ENCODE measurements around the gene PPP3CA.
"Not testable (repeated sequence)": the region's sequence is repeated elsewhere in the genome, so short reads cannot be mapped to it uniquely, and the experiment has no call there.

The PPP3CA gene

GRCh38 chr4:101019313-101019712 lies 328.0 kb downstream of the PPP3CA start:
- no peak for DNase-seq (ENCODE audit: low read depth in 1 of 2, low spot score in 1 of 2)

GRCh38 chr4:101018836-101019235 lies 328.5 kb downstream of the PPP3CA start:
- DNase-seq (ENCODE audit: low read depth in 1 of 2, low spot score in 1 of 2): no peak

GRCh38 chr4:101014417-101014816 lies 332.9 kb downstream of the PPP3CA start:
- DNase-seq (ENCODE audit: low read depth in 1 of 2, low spot score in 1 of 2): no peak

- no peak for DNase-seq (ENCODE audit: low read depth in 1 of 2, low spot score in 1 of 2)
These were observed 336.3 kb downstream of the PPP3CA start for GRCh38 chr4:101010987-101011386.

GRCh38 chr4:101009471-101009870 lies 337.9 kb downstream of the PPP3CA start:
- no peak for DNase-seq (ENCODE audit: low read depth in 1 of 2, low spot score in 1 of 2)

GRCh38 chr4:101008503-101008902 lies 338.8 kb downstream of the PPP3CA start:
- DNase-seq (ENCODE audit: low read depth in 1 of 2, low spot score in 1 of 2): no peak

GRCh38 chr4:101005659-101006058 lies 341.7 kb downstream of the PPP3CA start:
- DNase-seq (ENCODE audit: low read depth in 1 of 2, low spot score in 1 of 2): no peak

GRCh38 chr4:101000496-101000895 lies 346.8 kb downstream of the PPP3CA start:
- DNase-seq (ENCODE audit: low read depth in 1 of 2, low spot score in 1 of 2): no peak

- no peak for DNase-seq (ENCODE audit: low read depth in 1 of 2, low spot score in 1 of 2)
These were observed 351.7 kb downstream of the PPP3CA start for GRCh38 chr4:100995671-100996070.

GRCh38 chr4:100995002-100995401 lies 352.3 kb downstream of the PPP3CA start:
- not testable (repeated sequence) for DNase-seq (ENCODE audit: low read depth in 1 of 2, low spot score in 1 of 2)

- DNase-seq (ENCODE audit: low read depth in 1 of 2, low spot score in 1 of 2): not testable (repeated sequence)
These were observed 355.8 kb downstream of the PPP3CA start for GRCh38 chr4:100991332-100992069.

GRCh38 chr4:100989401-100989800 lies 357.9 kb downstream of the PPP3CA start:
- no peak for DNase-seq (ENCODE audit: low read depth in 1 of 2, low spot score in 1 of 2)

GRCh38 chr4:100988876-100989275 lies 358.4 kb downstream of the PPP3CA start:
- DNase-seq (ENCODE audit: low read depth in 1 of 2, low spot score in 1 of 2): no peak

GRCh38 chr4:100986360-100986868 lies 360.9 kb downstream of the PPP3CA start:
- no peak for DNase-seq (ENCODE audit: low read depth in 1 of 2, low spot score in 1 of 2)

- no peak for DNase-seq (ENCODE audit: low read depth in 1 of 2, low spot score in 1 of 2)
These were observed 361.8 kb downstream of the PPP3CA start for GRCh38 chr4:100985576-100985975.

- DNase-seq (ENCODE audit: low read depth in 1 of 2, low spot score in 1 of 2): no peak
These were observed 362.4 kb downstream of the PPP3CA start for GRCh38 chr4:100984901-100985300.

- no peak for DNase-seq (ENCODE audit: low read depth in 1 of 2, low spot score in 1 of 2)
These were observed 363.9 kb downstream of the PPP3CA start for GRCh38 chr4:100983426-100983825.

GRCh38 chr4:100982345-100982744 lies 365.0 kb downstream of the PPP3CA start:
- DNase-seq (ENCODE audit: low read depth in 1 of 2, low spot score in 1 of 2): no peak

GRCh38 chr4:100981447-100982204 lies 365.7 kb downstream of the PPP3CA start:
- DNase-seq (ENCODE audit: low read depth in 1 of 2, low spot score in 1 of 2): no peak

- DNase-seq (ENCODE audit: low read depth in 1 of 2, low spot score in 1 of 2): no peak
These were observed 367.6 kb downstream of the PPP3CA start for GRCh38 chr4:100979736-100980135.

GRCh38 chr4:100977746-100978397 lies 369.5 kb downstream of the PPP3CA start:
- DNase-seq (ENCODE audit: low read depth in 1 of 2, low spot score in 1 of 2): no peak

GRCh38 chr4:100977274-100977673 lies 370.1 kb downstream of the PPP3CA start:
- DNase-seq (ENCODE audit: low read depth in 1 of 2, low spot score in 1 of 2): no peak

Data from activated T-helper 1 cell treated with anti-CD3 and anti-CD28 coated beads, Interleukin-2, amount 50 U/mL, for 16 hours (primary cell).